Measurements from ENCODE around the gene CAPN15.

GRCh38 chr16:534856-535445 lies 7.4 kb downstream of the CAPN15 start:
- TF ChIP-seq CTCF (IDR thresholded peaks at IDR 0.05 in 4 of 5, conservative IDR thresholded peaks at IDR 0.05 in 1 of 5) (peak in 2 of 5 experiments; percentile 14 to 19), POLR2A (IDR thresholded peaks at IDR 0.05) (peak; percentile 79 to 82)
